Progenitor cell of endocrine pancreas (in vitro differentiated cells): ENCODE results near the gene TACSTD2. TPM values are rescaled to one million over a fixed set of nuclear protein-coding genes. Genes with fewer than 3 reads are reported as not detected.
A peak's percentile ranks its signal among the peaks of the same experiment; 100 is the strongest.
"Not testable (repeated sequence)": the region's sequence is repeated elsewhere in the genome, so short reads cannot be mapped to it uniquely, and the experiment has no call there.

ENCODE experiments used
- DNase-seq: peaks from one replicate; pipeline ENCODE4 v3.0.0; 2021; ENCODE audit warnings: low spot score; ENCODE audit not compliant: unreplicated experiment
- H3K27ac Mint-ChIP-seq: 2 replicates; pipeline ENCODE4 v1.8.0; 2021; ENCODE audit warnings: mild to moderate bottlenecking, moderate library complexity, mixed read lengths
- H3K27me3 Mint-ChIP-seq: 2 replicates; pipeline ENCODE4 v1.8.0; 2021; ENCODE audit warnings: mixed read lengths
- H3K36me3 Mint-ChIP-seq: 2 replicates; pipeline ENCODE4 v1.8.0; 2022; ENCODE audit warnings: mixed read lengths; ENCODE audit not compliant: insufficient read depth
- H3K4me1 Mint-ChIP-seq: 2 replicates; pipeline ENCODE4 v1.8.0; 2021; ENCODE audit warnings: low read depth, mixed read lengths
- H3K4me3 Mint-ChIP-seq: 2 replicates; pipeline ENCODE4 v1.8.0; 2021; ENCODE audit warnings: low read depth, mild to moderate bottlenecking, moderate library complexity, mixed read lengths
- H3K9me3 Mint-ChIP-seq: 2 replicates; pipeline ENCODE4 v1.8.0; 2021; ENCODE audit warnings: low read depth, mixed read lengths
- CTCF ChIP-seq: fragments of 200-600 bp; sonication (generic); IDR thresholded peaks from one replicate; pipeline ENCODE4 v1.5.0; 2021; ENCODE audit warnings: antibody characterized with exemption, mild to moderate bottlenecking; ENCODE audit not compliant: unreplicated experiment
- total RNA-seq: library from RNA; stranded (reverse); gene quantifications from 2 replicates; pipeline ENCODE4 v1.2.1, GENCODE V29; 2021

TACSTD2 gene
- total RNA-seq, 1 donor from 2014 or later, result 22.7 TPM

- Mint-ChIP-seq H3K9me3 (peaks cover 3% of the 10 kb centered on the region), H3K36me3 (peaks cover 2% of the 10 kb centered on the region), H3K4me3 (no peak overlapping the region), H3K4me1 (peaks cover 55% of the 10 kb centered on the region), H3K27ac (peak overlapping the region; percentile 76), H3K27me3 (no peaks in the 10 kb centered on the region)
- no peak for DNase-seq
- TF ChIP-seq CTCF, result no peak
Measured at GRCh38 chr1:58551186-58552140, 25.6 kb downstream of the TACSTD2 start.

- not testable (repeated sequence) for H3K9me3 Mint-ChIP-seq, H3K27me3 Mint-ChIP-seq, DNase-seq, H3K36me3 Mint-ChIP-seq
- Mint-ChIP-seq H3K27ac (peak overlapping the region; percentile 97), H3K4me1 (peaks cover 61% of the 10 kb centered on the region), H3K4me3 (peak overlapping the region; percentile 50)
Measured at GRCh38 chr1:58549291-58549690, 27.8 kb downstream of the TACSTD2 start.

- Mint-ChIP-seq H3K4me3 (peak overlapping the region; percentile 6), H3K4me1 (peaks cover 65% of the 10 kb centered on the region), H3K27ac (peak overlapping the region; percentile 97), H3K36me3 (peaks cover 2% of the 10 kb centered on the region), H3K27me3 (no peaks in the 10 kb centered on the region), H3K9me3 (peaks cover 3% of the 10 kb centered on the region)
- no peak for TF ChIP-seq CTCF
- DNase-seq, result no peak
Measured at GRCh38 chr1:58548371-58548770, 28.7 kb downstream of the TACSTD2 start.

- Mint-ChIP-seq H3K9me3 (peaks cover 3% of the 10 kb centered on the region), H3K36me3 (peaks cover 2% of the 10 kb centered on the region), H3K4me1 (peaks cover 69% of the 10 kb centered on the region), H3K27me3 (no peaks in the 10 kb centered on the region), H3K4me3 (peak within 1 kb of the TSS; percentile 84), H3K27ac (peak within 1 kb of the TSS; percentile 97)
- peak; percentile 95 for TF ChIP-seq CTCF
- DNase-seq, result peak; percentile 96
Measured at GRCh38 chr1:58546520-58547308, 30.3 kb downstream of the TACSTD2 start, which contains the start of gene OMA1. OMA1 (minus strand) TSS chr1:58546726; CDS start chr1:58539294, 7,432 bp downstream.

- Mint-ChIP-seq H3K4me3 (peak overlapping the region; percentile 84), H3K4me1 (peaks cover 62% of the 10 kb centered on the region), H3K27ac (peak overlapping the region; percentile 96), H3K27me3 (no peaks in the 10 kb centered on the region), H3K9me3 (peaks cover 3% of the 10 kb centered on the region), H3K36me3 (peaks cover 2% of the 10 kb centered on the region)
- TF ChIP-seq CTCF, result no peak
- DNase-seq, result peak; percentile 49
Measured at GRCh38 chr1:58545591-58546519, 31.2 kb downstream of the TACSTD2 start.
